HG02884 (cell line): ENCODE measurements around the gene NKAIN1.

ENCODE experiments used
- ATAC-seq: cut with Tn5 transposase; IDR thresholded peaks from one replicate; pipeline ENCODE4 v1.9.1; 2021; ENCODE audit warnings: mild to moderate bottlenecking, moderate library complexity; ENCODE audit not compliant: unreplicated experiment

The NKAIN1 gene

DNA sequence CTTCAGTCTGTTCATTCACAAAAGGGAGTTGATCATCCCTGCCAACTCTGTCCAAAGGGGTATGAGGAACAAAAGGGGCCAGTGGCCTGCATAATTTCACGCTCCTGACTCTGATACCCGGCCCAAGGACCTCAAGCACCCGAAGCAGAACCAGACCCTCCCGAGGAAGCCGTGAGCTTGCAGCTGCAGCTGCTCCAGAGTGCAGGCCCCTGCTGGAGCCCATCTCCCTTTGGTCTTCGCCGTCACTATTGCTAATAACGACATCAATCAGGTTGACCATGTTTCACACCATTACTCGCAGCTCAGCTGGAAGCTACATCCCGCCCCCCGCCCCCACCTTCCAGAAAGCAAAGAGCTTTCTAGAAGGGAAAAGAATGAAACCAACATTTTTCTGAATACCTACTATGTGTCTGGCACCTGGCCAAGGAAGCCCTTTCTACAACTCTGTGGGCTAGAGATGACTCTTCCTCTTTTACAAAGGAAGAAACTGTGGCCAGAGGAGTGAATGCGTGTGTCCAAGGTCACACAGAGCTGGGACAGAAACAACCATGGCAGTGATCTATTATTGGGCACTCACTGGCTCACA is 5.5 kb downstream of the NKAIN1 start:
- no peak for ATAC-seq

- ATAC-seq, result no peak
These were observed 7.0 kb downstream of the NKAIN1 start for GRCh38 chr1:31232689-31233088.

GRCh38 chr1:31231802-31232201 is 7.9 kb downstream of the NKAIN1 start:
- ATAC-seq, result no peak

GRCh38 chr1:31230378-31230777 is 9.3 kb downstream of the NKAIN1 start:
- no peak for ATAC-seq

GRCh38 chr1:31228986-31229385 is 10.7 kb downstream of the NKAIN1 start:
- ATAC-seq, result no peak

GRCh38 chr1:31227891-31228568 is 11.7 kb downstream of the NKAIN1 start:
- no peak for ATAC-seq

DNA sequence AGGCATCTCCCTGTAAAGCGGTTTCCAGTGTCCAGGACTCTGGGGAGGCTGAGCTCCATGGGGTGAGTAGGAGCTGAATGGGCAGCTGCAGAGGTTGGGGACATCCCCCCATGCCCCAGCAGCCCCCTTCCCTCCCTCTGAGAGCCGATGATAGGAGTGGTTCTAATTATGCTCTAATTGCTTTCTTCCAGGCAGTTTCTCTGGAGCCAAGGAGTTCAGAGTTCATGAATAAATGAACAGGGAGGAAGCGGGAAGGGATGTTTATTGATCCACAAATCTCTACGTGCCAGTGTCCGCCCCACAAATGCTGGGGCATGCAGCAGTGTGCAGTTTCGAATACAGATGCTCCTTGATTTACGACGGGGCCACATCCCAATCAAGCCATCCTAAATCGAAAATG is 15.6 kb downstream of the NKAIN1 start:
- ATAC-seq, result no peak

DNA sequence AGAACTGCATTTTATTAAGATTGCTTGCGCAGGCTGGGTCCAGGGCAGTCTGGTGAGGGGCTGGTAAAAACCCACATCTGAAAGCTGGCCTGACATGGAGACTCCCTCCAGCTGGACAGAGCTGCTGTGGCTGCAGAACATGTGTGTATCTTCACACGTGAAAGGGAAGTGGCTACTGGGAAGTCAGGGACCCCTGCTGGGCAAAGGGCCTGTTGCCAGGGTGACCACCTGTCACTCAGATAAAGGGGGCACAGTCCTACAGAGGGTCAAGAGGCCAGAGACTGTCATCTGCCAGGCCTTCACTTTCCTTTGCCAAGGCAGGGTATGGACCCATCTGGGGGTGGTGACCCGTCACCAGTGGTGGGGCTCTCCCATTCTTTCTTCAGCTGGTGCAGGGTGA is 17.5 kb downstream of the NKAIN1 start:
- no peak for ATAC-seq

- ATAC-seq, result no peak
These were observed 18.6 kb downstream of the NKAIN1 start for GRCh38 chr1:31221072-31221471.

GRCh38 chr1:31219489-31219888 is 20.2 kb downstream of the NKAIN1 start:
- no peak for ATAC-seq

- ATAC-seq, result no peak
These were observed 21.0 kb downstream of the NKAIN1 start for GRCh38 chr1:31218705-31219104.

- ATAC-seq, result no peak
These were observed 23.7 kb downstream of the NKAIN1 start for GRCh38 chr1:31216016-31216415.

DNA sequence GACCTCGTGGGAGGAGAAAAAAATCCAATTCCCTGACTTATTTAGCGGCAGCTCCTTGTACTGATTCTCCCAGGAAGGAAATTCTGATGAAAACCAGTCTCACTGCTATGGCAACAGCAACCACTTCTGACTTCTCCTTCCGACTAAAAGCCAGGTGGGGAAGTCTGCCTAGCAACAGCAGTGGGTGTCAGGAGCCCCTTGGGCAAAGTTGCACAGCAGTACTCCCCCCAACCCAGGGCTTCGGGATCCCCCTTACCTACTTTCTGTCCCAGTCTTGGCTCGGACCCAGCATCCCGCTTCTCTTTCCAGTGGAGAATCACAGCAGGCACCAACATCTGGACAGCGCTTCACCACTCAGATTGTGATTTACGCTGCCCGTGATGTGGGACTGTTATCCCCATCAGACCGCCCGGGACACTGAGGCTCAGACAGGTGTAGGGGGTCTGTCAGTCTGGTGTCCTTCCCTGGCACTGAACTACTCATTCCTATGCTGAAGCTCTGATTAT is 24.6 kb downstream of the NKAIN1 start:
- ATAC-seq, result no peak

DNA sequence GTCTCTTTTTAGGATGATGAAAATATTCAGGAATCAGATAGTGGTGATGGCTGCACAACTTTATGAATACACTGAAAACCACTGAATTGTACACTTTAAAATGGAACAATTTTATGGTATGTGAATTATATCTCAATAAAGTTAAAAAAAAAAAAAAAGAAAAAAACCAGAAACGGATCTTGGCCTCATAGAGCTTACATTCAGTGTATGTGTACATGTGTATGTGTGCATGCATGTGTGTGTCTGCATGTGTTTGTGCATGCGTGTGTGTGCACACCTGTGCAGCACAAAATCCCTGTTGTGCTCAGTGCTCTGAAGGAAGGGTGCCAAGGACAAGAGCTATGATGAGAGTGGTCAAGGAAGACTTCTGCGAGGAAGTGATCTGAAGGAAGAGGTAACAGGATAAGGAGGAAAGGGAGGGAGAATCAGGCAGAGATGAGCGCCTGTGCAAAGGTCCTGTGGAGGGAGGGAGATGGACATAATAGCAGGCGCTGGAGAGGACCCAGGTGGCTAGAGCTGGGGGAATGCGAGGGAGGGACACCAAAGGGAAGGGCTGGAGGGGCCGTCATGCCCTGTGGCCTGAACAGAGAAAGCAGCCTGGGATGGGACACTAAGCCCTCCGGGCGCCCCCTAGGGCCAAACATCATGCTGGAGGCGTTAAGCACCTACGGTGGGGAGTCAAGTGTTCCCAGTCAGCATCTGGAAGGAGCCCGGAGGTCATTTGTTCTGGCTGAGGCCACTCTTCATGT is 25.2 kb downstream of the NKAIN1 start:
- no peak for ATAC-seq

- no peak for ATAC-seq
These were observed 31.2 kb downstream of the NKAIN1 start for GRCh38 chr1:31208361-31208945.

- ATAC-seq, result no peak
These were observed 32.1 kb downstream of the NKAIN1 start for GRCh38 chr1:31207569-31207968.

DNA sequence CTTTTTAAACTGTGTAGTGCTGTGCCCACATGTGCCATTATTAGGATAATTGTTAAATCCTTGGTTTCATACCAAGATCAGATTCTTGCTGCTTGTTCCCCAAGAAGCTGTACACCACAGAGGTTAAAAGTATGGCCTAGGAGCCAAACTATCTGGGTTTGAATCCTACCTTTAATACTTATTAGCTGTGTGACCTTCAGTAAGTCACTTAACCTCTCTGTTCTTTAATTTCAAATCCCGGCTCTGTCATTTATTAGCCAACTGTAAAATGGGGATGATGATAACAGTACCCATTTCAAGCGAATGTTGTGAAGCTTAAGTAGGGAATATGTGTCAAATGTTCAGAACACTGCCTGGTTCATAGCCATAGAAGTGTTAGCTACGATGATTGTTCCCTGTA is 32.6 kb downstream of the NKAIN1 start:
- ATAC-seq, result no peak

GRCh38 chr1:31203215-31203614 is 36.5 kb downstream of the NKAIN1 start:
- ATAC-seq, result no peak

DNA sequence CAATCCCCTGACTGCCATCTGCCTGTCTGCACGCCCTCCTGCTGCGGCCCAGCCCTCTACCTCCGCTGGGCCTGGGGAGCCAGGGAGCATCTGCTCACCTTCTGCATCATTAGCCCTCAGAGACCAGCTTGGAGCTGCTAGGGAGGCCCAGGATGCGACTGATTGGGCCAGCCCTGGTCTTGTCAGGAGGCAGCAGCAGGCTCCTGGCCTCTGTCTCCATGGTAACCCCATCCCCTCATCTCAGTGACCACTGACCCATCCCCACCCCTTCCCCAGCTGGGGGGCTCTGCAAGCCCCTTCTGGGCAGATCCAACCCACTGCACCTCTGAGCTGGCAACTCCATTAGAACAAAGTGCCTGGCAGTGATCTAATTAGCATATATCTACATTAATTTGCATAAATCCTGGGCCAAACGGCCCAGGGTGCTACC is 37.7 kb downstream of the NKAIN1 start:
- no peak for ATAC-seq

DNA sequence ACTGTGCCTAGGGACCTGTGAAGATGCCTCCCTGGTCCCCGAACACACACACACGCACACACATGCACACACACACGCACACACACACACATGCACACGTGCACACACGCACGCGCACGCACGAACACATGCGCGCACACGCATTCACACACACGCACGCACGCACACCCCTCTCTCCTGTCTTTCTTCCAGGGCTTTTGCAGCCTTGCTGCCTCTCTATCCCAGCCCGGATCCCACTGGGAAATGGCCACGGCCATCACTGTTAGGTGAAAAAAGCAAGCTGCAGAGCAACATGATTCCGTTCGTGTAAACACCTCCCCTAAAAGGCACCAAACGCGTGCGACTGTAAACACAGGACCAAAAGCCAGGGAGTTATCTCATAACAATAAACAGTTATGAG is 39.7 kb downstream of the NKAIN1 start:
- no peak for ATAC-seq

GRCh38 chr1:31199236-31199790 is 40.4 kb downstream of the NKAIN1 start:
- ATAC-seq, result no peak
